ENCODE results near the gene KANSL1.

KANSL1 gene

DNA sequence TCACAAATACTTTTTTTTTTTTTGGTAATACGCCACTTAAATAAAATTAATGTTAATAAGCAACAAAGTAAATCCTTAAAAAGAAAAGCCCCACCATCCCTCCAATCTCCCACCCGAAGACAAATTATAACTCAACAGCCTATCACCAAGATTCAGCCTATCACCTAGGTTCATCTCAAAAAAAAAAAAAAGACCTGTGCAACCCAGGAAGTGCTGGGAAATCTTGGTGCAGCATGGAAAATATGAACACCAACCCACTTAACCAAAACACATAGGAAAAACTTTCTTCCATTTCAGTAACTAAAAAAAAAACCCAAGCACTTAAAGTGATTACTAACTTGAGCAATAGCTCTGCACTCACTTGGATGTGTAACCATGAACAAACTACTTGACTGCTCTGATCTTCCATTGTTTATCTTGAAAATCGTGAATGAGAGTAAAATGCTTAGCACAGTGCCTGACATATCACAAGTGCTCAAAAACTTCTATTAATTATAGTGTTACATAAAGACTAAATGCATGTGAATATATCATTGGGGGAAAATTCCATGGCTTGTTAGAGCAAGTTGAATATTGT lies 103.8 kb downstream of the KANSL1 start:
- TF ChIP-seq, protein P1, sequence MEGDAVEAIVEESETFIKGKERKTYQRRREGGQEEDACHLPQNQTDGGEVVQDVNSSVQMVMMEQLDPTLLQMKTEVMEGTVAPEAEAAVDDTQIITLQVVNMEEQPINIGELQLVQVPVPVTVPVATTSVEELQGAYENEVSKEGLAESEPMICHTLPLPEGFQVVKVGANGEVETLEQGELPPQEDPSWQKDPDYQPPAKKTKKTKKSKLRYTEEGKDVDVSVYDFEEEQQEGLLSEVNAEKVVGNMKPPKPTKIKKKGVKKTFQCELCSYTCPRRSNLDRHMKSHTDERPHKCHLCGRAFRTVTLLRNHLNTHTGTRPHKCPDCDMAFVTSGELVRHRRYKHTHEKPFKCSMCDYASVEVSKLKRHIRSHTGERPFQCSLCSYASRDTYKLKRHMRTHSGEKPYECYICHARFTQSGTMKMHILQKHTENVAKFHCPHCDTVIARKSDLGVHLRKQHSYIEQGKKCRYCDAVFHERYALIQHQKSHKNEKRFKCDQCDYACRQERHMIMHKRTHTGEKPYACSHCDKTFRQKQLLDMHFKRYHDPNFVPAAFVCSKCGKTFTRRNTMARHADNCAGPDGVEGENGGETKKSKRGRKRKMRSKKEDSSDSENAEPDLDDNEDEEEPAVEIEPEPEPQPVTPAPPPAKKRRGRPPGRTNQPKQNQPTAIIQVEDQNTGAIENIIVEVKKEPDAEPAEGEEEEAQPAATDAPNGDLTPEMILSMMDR (IDR thresholded peaks at IDR 0.05), result no peak

DNA sequence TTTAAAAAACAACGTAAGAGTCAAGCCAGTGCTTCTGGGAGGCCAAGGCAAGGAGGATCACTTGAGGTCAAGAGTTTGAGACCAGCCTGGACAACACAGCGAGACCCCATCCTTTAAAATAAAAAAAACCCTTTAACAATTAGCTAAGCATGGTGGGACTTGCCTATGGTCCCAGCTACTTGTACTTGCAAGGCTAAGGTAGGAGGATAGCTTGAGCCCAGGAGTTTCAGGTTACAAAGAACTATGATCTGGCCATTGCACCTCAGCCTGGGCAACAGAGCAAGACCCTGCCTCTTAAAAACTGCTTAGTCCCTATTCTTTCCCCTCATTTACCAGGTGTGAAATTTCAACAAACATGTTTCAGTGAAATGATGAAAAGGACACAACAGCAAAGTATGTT lies 104.6 kb downstream of the KANSL1 start:
- TF ChIP-seq, protein P1 (IDR thresholded peaks at IDR 0.05), result no peak

DNA sequence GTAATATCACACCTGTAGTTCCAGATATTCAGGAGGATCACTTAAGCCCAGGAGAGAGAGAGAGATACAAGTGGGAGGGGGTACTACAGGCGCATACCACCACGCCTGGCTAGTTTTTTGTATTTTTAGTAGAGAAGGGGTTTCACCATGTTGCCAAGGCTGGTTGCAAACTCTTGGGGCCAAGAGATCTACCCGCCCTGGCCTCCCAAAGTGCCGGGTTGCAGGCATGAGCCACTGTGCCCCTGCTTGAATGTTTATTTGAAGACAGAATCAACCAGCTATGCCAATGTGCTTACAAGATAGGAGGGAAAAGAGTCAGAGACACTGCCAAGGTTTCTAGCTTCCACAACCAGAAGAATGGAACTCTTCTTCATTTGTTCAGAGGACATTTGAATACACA lies 106.4 kb downstream of the KANSL1 start:
- TF ChIP-seq, protein P1 (IDR thresholded peaks at IDR 0.05), result no peak

DNA sequence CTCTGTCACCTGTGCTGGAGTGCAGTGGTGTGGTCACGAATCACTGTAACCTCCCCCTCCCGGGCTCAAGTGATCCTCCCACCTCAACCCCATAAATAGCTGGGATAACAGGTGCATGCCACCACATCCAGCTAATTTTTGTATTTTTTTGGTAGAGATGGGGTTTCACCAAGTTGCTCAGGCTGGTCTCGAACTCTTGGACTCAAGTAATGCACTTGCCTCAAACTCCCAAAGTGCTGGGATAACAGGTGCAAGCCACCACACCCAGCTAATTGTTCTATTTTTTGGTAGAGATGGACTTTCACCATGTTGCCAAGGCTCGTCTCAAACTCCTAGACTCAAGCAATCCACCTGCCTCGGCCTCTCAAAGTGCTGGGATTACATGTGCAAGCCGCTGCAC lies 107.7 kb downstream of the KANSL1 start:
- TF ChIP-seq, protein P1 (IDR thresholded peaks at IDR 0.05), result no peak

DNA sequence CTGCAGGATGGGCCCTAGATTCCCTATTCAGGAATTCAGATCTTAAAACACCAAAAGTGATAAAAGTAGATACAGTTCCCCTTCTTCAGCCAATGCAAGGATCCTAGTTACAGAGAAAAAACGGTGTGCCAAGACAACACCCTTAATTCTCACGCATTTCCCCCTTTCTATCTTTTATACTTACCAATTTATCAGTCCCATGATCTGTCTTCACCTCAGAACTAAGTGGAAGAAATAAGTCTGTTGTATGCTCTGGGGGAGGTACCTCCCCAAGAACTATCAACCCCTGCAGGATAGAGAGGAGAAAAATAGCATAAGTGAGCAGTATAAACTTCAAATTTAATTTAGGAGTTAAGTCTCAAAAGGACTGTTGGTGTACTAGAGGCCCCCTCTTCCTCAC lies 111.0 kb downstream of the KANSL1 start:
- TF ChIP-seq, protein P1 (IDR thresholded peaks at IDR 0.05), result no peak

DNA sequence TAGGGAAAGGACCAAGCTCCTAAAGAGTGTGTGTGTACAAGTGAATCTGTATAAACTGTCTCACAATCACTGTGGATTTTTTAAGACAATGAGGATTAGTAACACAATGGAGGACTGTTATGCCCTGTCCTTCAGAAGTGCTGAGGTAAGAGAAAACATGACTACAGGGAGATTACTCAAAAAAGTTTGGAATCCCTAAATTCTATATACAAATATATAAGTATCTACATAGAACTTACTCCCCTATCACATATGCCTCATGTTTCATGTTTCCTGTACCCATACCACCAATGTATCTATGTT lies 112.3 kb downstream of the KANSL1 start:
- TF ChIP-seq, protein P1 (IDR thresholded peaks at IDR 0.05), result no peak

DNA sequence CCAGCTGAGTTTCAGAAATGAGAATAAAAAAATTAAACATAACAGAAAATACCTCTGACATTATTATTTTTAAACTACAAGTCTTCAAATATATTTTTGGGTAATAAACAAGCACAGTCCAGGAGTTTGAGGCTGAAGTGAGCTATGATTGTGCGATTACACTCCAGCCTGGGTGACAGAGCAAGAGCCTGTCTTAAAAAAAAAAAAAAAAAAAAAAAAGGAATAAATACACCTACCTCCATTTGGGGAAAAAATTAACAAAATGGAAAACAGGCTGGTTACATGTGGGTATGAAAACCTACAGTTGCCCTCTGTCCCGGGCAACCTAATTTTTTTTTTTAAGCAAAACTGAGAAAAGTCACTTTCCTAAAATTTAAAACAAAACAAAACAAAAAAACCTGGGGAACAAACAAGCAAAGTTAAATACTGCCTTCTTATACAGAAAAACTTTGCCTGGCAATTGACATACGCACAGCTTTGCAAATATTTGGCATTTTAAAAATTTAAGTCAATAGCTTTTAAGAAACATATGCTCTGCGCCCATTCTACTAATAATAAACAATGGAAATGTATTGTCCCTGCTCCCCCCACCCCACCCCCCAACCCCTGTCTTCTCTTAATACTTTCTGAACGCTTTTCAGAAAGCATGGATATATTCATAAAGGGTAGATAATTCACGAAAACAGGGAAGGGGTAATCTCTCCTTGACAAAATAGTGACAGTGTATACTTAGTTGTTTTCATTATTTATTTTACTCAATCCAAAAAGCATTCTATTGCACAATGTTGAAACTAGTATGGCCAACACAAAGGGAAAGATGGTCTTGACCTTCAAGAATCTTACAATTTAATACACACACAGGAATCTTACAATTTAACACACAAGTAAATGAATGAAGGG lies 112.9 kb downstream of the KANSL1 start:
- TF ChIP-seq, protein P1 (IDR thresholded peaks at IDR 0.05), result no peak
